H1 (cell line): ENCODE results near the gene RNF152.

Experiments
- ASH2L ChIP-seq: fragments of 200-600, 300-600 bp; sonication (generic); IDR thresholded peaks from one replicate; pipeline ENCODE4 v1.7.1; 2017; ENCODE audit warnings: low read length
- CTCF ChIP-seq, 3 experiments: IDR thresholded peaks; 1 replicate in 2 of 3; 2 replicates in 1 of 3; pipeline versions ENCODE4 v1.5.1 to v1.6.1; 2011; ENCODE audit warnings: low read length in 3 of 3, mild to moderate bottlenecking in 3 of 3, inconsistent platforms in 2 of 3, low read depth in 1 of 3, moderate library complexity in 1 of 3; ENCODE audit not compliant: insufficient read depth in 1 of 3; ENCODE audit errors: control extremely low read depth in 1 of 3
- EZH2 ChIP-seq: fragments of 200-600 bp; sonication (generic); IDR thresholded peaks from 2 replicates; pipeline ENCODE4 v1.7.1; 2012; ENCODE audit warnings: low read depth, mild to moderate bottlenecking, moderate library complexity, low read length, inconsistent platforms; ENCODE audit not compliant: severe bottlenecking
- HDAC2 ChIP-seq, 2 experiments: fragments of 300-600 bp in 1 of 2; sonication (generic) in 1 of 2; IDR thresholded peaks; 2 replicates each; pipeline ENCODE4 v1.6.1; 2011 to 2012; ENCODE audit warnings: low read depth in 2 of 2, low read length in 2 of 2, mild to moderate bottlenecking in 2 of 2, moderate library complexity in 2 of 2, borderline replicate concordance in 1 of 2, inconsistent platforms in 1 of 2
- TAF1 ChIP-seq: IDR thresholded peaks from 2 replicates; pipeline ENCODE4 v1.6.1; 2011; ENCODE audit warnings: mild to moderate bottlenecking, low read depth, low read length
- TEAD4 ChIP-seq: IDR thresholded peaks from 2 replicates; pipeline ENCODE4 v1.6.1; 2012; ENCODE audit warnings: low read depth, low read length, inconsistent platforms, mixed read lengths

- no peak for TF ChIP-seq EZH2
- TF ChIP-seq ASH2L = no peak
- TF ChIP-seq TAF1 = no peak
- TF ChIP-seq TEAD4 = no peak
- no peak for TF ChIP-seq CTCF (IDR thresholded peaks at IDR 0.05; ENCODE audit: control extremely low read depth in 1 of 3, insufficient read depth in 1 of 3, low read depth in 1 of 3, low read length in 3 of 3)
- no peak for TF ChIP-seq HDAC2 (IDR thresholded peaks at IDR 0.05; ENCODE audit: borderline replicate concordance in 1 of 2, low read depth in 2 of 2, low read length in 2 of 2)
Measured at GRCh38 chr18:61924550-61924949, 31.7 kb upstream of the RNF152 start.
